GM18873 (cell line): ENCODE data around the gene FAM200C.
"Not testable (repeated sequence)": the region's sequence is repeated elsewhere in the genome, so short reads cannot be mapped to it uniquely, and the experiment has no call there.

Source experiments
- ATAC-seq: cut with Tn5 transposase; IDR thresholded peaks from one replicate; pipeline ENCODE4 v1.9.1; 2021; ENCODE audit warnings: mild to moderate bottlenecking, moderate library complexity, moderate number of reproducible peaks; ENCODE audit not compliant: unreplicated experiment, low FRiP score

The FAM200C gene

DNA sequence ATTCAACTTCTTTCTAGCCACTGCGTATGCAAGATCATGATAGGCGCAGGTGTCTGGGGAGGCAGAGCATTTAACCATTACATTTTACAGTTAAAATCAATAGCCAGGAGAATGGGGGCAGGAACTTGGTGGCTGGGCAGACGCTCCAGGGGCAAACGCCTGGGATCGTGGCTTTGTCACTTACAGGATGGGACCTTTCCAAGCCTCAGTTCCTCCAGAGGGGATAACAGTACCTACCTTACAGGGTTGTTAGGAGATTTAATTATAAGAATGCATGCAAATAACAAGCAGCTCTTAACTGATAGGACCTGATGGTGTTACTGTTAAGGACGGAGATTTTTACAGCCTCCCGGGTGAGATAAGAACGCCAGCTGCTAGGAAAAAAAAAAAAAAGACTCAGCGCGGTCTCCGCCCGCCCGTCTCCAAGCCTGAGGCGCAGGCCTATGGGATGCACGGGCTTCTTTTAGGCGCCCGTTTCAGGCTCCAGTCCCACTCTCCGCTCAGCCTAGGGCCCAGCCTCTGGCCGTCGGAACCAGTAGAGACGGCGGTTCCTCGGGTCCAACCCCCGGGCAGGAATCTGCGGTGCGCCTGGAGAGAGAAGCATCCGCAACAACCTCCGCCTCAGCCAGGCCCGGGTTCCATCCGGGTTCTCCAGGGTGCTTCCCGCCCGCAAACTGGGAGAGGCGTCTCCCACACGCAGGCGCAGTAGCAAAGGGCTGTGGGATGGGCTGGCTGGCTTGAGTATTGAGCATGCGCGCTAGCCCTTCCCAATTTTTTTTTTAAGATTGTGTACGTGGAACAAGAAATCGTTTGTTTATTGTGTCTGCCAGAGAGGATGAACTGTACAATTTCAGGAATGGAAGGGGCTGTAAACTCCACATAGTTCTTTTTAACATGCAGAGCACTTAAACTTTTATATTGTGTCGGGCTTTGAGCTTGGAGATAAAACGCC is at the start of gene FAM200C:
TSS of gene FAM200C (minus strand) at position 653 of the 952 bp plus-strand sequence. CDS start 4,564 bp downstream, outside the sequence.
- ATAC-seq, result peak; percentile 67

- ATAC-seq, result no peak
Measured at GRCh38 chr5:160449458-160449857, 49.6 kb upstream of the FAM200C start.

- no peak for ATAC-seq
Measured at GRCh38 chr5:160448886-160449285, 49.0 kb upstream of the FAM200C start.

GRCh38 chr5:160445751-160446150 is 45.9 kb upstream of the FAM200C start:
- no peak for ATAC-seq

DNA sequence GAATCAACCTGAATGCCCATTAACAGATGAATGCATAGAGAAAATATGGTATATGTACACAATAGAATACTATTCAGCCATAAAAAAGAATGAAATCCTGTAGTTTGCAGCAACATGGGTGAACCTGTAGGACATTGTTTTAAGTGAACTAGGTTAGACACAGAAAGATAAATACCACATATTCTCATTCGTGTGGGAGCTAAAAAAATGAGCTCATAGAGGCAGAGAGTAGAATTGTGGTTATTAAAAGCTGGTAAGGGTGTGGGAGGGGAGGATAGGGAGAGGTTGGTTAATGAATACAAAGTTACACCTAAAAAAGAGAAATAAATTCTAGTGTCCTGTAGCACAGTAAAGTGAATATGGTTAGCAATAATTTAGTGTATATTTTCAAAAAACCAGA is 45.3 kb upstream of the FAM200C start:
- no peak for ATAC-seq

DNA sequence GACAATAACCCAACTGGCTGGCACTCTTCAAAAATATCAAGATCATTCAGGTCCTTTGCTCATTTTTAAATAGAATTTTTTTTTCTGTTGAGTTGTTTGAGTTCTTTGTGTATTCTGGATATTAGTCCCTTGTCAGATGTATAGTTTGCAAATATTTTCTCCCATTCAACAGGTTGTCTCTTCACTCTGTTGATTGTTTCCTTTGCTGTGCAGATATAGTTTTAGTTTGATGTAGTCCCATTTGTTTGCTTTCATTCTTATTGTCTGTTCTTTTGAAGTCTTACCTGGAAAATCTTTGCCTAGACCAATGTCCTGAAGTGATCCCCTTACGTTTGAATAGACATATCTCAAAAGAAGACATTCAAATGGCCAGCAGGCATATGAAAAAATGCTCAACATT is 44.6 kb upstream of the FAM200C start:
- no peak for ATAC-seq

DNA sequence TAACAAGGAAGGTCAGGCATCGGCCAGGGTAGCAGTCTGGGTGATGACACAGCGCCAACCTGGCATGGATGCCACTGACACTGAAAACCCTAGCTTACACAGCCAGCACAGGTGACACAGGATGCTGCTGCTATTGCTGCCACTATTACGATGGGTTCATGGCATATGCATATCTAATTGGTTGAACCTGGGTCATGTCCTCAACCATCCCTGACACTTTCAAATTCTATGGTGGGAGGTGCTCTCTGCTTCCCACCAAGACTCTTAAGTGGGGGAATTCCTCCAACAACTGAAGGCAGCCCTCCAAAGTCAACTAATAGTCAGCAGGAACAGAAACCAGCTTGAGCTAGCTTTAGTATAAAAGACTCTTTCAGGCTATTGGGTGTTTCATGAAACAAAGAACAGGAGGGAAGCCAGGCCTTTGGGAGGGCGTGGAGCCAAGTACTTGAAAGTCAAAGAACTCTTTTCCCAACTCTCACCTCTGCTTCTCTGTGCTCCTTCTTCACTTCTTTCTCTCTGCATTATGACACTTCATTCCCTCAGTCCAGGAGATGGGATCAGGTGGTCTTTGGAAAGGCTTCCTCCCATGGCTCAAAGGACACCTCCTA is 43.1 kb upstream of the FAM200C start:
- no peak for ATAC-seq

- peak; percentile 35 for ATAC-seq
Measured at GRCh38 chr5:160441311-160441781, 41.5 kb upstream of the FAM200C start.

DNA sequence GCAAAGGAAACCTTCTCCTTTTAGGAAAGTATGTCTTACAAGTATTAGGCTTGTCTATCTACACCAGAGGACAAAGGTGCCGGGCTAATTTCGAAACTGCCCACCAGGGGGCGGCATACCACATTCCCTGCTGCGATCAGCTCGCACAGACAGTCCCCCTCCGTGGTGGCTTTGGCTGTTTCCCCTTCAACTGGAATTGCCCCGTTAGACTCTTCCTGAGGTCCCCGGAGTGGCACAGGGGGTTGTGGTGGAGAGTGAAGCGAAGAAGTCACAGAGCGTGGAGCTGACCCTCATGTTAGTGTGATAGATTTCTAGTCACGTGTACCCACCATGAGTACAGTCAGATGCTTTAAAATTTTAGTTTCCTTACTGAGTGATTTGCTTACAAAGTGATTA is 39.3 kb upstream of the FAM200C start:
- ATAC-seq, result peak; percentile 51

DNA sequence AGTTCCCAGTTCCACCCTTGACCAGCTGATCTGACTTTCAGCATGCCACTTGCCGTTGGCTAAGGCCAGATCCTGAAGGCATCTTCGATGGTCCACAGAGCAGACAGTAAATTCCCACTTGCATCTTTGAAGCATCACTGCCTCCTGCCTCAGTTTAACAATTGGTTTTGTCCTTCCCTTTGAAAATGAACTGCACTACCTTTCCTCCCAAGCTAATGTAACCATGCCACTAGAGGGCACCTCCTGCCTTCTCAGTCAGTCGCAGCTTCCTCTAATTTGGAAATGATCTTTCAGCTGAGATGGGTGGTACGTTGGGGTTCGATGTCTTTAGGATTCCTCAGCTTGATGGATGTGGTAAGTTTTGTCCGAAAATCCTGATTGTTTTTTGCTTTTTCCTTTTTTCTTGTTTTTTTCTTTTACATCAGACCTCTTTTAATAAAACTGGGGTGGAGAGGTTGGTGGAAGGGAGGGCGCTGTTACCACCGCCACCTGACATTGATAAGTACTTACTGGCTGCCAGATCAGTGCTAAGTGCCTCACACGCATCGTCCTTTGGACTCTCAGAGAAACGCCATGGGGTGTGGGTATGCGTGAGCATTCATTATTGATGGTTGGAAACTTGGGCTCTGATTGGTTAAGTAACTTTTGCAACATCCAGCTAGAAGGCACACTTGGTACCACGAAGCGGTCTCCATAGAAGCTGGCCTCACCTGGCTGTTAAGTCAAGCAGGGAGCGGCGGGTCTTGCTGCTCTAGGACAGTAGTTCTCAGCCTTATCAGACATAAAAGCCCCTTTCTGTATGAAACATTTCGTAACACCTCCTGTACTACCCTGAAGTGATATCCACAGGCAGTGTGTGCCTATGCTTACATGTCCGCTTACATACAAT is 38.7 kb upstream of the FAM200C start:
- ATAC-seq, result peak; percentile 30

GRCh38 chr5:160437271-160437670 is 37.4 kb upstream of the FAM200C start:
- ATAC-seq, result no peak

- not testable (repeated sequence) for ATAC-seq
Measured at GRCh38 chr5:160436661-160437060, 36.8 kb upstream of the FAM200C start.

DNA sequence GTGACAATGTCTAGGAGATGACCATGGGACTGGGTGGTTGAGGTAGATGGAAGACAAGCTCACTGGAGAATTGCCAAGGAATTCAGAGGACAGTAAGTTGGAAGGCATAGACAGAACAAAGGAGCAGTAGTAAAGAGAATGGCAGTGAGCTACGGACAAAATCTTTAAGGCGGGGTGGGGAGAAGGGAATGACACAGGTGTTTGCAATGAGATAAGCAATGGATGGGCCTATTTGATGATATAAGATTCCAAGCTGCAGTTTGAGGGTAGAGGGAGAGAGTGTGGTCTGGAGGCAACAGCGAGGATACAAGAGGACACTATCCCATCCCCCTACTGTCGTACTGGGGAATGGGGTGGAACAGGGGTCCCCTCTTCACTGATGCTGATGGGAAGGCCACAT is 36.2 kb upstream of the FAM200C start:
- no peak for ATAC-seq

DNA sequence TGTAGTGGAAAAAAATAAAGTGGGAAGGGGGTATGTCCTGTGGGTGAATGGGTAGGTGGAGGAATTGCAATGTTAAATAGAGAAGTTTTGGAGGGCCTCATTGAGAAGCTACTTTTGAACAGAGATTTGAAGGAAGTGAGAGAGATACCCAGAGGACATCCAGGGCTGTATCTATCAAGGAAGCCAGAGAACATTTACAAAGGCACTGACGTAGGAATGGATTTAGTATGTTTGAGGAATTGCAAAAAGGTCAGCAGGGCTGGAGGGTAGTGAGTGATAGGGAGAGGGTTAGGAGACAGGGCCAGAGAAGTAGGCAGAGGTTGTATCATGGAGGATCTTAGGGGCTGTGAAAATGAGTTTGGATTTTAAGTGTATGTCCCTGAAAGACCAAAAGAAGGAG is 35.7 kb upstream of the FAM200C start:
- no peak for ATAC-seq

GRCh38 chr5:160434022-160434531 is 34.2 kb upstream of the FAM200C start:
- peak; percentile 67 for ATAC-seq

DNA sequence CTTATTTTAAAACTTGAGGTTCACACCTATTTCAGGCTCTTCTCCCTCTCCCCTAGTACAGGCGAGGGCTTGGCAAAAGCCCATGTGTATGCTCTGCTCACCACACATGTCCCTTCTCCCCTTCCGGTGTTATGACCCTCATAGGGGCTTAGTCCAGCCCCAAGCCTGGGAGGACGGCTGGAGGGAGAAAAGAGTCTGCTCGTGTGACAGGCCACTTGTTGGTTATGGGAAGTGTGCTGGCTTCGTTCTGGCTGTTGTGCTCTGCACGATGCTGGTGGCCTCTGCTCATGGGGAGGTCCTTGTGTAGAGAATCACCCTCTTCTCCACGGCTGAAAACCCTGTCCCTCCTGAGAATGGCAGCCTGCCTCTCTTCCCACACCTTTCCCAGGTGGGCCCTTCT is 32.9 kb upstream of the FAM200C start:
- no peak for ATAC-seq

DNA sequence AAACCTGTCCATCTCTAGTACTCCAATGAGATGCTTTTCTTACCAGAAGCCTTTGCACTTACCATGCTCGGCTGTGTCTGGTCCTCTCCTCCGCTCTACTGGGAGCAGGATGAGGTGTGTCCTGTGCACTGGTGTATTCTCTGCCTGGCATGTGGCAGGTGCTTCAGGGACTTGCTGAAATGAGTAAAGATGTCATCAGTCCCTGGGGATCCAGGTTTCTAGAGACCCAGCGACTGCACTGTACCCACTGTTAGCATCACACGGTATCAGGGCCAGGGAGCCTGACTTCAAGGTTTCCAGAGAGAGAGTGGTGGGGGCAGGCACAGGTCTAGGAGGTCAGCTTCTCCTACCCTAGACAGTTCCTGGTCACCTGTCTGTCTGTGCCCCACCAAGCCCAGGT is 32.3 kb upstream of the FAM200C start:
- no peak for ATAC-seq

DNA sequence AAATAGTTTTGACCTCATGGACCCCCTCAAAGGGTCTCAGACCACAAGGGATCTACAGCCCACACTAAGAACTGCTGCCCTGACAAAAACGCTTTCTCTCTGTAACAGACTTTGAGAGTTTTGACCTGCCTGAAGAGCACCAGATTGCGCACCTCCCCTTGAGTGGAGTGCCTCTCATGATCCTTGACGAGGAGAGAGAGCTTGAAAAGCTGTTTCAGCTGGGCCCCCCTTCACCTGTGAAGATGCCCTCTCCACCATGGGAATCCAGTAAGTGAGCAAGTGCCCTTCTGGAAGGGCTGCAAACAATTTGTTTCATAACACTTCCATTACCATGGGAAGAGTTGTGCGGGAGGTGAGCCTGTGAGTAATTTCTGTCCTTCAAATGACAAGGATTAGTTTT is 27.8 kb upstream of the FAM200C start:
- ATAC-seq, result no peak

DNA sequence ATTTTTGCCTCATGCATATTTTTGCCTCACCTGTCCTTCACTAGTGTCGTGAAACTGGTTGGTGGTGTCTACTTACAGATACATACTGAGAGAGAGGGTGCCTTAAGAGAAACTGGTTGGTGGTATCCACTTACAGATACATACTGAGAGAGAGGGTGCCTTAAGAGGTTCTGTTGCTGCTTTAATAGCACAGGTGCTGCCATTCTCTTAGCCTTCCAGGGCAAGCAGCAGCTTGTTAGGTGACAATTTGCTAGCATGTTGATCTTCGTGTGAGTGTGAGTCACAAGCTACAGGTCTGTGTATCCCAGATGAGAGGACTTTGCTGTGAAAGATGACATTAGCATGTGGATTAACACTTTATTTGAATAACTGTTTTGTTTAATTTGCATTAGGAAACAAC is 23.2 kb upstream of the FAM200C start:
- no peak for ATAC-seq

DNA sequence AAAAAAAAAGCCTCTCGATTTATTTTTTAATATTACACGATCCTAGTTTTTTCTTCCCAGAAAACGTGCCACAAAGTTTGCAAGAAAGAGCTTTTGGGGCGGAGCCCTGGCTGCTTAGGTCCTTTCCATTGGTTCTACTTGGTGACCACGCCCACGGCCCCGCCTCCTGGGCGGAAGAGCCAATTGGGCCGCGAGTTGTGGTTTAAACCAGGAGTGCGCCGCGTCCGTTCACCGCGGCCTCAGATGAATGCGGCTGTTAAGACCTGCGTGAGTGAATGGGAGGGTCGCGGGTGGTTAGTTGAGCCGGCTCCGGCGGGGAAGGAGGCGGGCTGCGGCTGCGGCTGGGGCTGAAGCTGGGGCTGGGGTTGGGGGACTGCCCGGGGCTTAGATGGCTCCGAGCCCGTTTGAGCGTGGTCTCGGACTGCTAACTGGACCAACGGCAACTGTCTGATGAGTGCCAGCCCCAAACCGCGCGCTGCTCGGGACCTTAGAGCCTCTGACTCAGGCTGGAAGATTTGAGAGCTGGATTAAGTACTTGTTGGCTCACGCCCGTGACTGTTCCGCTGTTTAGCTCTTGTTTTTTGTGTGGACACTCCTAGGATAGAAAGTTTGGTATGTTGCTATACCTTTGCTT is 21.9 kb upstream of the FAM200C start, which contains the start of gene PTTG1:
TSS of gene PTTG1 (plus strand) at position 231 of the 634 bp plus-strand sequence. CDS start 458 bp downstream, outside the sequence.
- peak; percentile 52 for ATAC-seq
